ENCODE results near the gene OXNAD1. TPM values are rescaled to one million over a fixed set of nuclear protein-coding genes. Genes with fewer than 3 reads are reported as not detected.

Gene OXNAD1
- total RNA-seq, 2 donors from 2014 or later: 16.1 to 22.4 TPM

- no peaks in the 10 kb centered on the region for H3K36me3 ChIP-seq (ENCODE audit: control insufficient read depth, insufficient read depth, low read length)
- H3K4me1 ChIP-seq (ENCODE audit: control insufficient read depth, insufficient read depth, low read length): no peaks in the 10 kb centered on the region
- no peaks in the 10 kb centered on the region for H3K27me3 ChIP-seq (ENCODE audit: control insufficient read depth, insufficient read depth, low read length, poor library complexity, severe bottlenecking)
- H3K27ac ChIP-seq (ENCODE audit: low read depth, low read length): no peak overlapping the region
- no peak for TF ChIP-seq CTCF (conservative IDR thresholded peaks at IDR 0.05)
- no peaks in the 10 kb centered on the region for H3K9me3 Mint-ChIP-seq
- no peak overlapping the region for H3K4me3 Mint-ChIP-seq
- H3K9ac ChIP-seq (ENCODE audit: extremely low read depth, low read length, poor library complexity, severe bottlenecking): no peak overlapping the region
- H3K36me3 Mint-ChIP-seq (ENCODE audit: low read depth): no peaks in the 10 kb centered on the region
- H3K4me1 Mint-ChIP-seq: no peaks in the 10 kb centered on the region
- H3K4me3 ChIP-seq (ENCODE audit: low read length): no peak overlapping the region
- peaks cover 11% of the 10 kb centered on the region for H3K27me3 Mint-ChIP-seq (ENCODE audit: insufficient read depth)
- no peaks in the 10 kb centered on the region for H3K9me3 ChIP-seq (ENCODE audit: control insufficient read depth, low read length)
- 91 to 100% methylated on average over 2 to 3 of the region's 3 CpGs for WGBS, 2 experiments (ENCODE audit: insufficient coverage in 1 of 2, insufficient read length in 1 of 2)
- DNase-seq: no peak
- no peak overlapping the region for H3K27ac Mint-ChIP-seq
Measured at GRCh38 chr3:16219777-16220176, 45.2 kb upstream of the OXNAD1 start.

GRCh38 chr3:16221990-16222389 lies 43.0 kb upstream of the OXNAD1 start:
- Histone ChIP-seq H3K9me3 (ENCODE audit: control insufficient read depth, low read length) (no peaks in the 10 kb centered on the region), H3K4me3 (ENCODE audit: low read length) (no peak overlapping the region), H3K27me3 (ENCODE audit: control insufficient read depth, insufficient read depth, low read length, poor library complexity, severe bottlenecking) (no peaks in the 10 kb centered on the region), H3K9ac (ENCODE audit: extremely low read depth, low read length, poor library complexity, severe bottlenecking) (no peak overlapping the region), H3K36me3 (ENCODE audit: control insufficient read depth, insufficient read depth, low read length) (no peaks in the 10 kb centered on the region), H3K27ac (ENCODE audit: low read depth, low read length) (no peak overlapping the region), H3K4me1 (ENCODE audit: control insufficient read depth, insufficient read depth, low read length) (no peaks in the 10 kb centered on the region)
- no peaks in the 10 kb centered on the region for H3K9me3 Mint-ChIP-seq
- no peaks in the 10 kb centered on the region for H3K36me3 Mint-ChIP-seq (ENCODE audit: low read depth)
- no peak overlapping the region for H3K4me3 Mint-ChIP-seq
- 94 to 100% methylated on average over 1 to 2 of the region's 3 CpGs for WGBS, 2 experiments (ENCODE audit: insufficient coverage in 1 of 2, insufficient read length in 1 of 2)
- no peak for DNase-seq
- peaks cover 8% of the 10 kb centered on the region for H3K27me3 Mint-ChIP-seq (ENCODE audit: insufficient read depth)
- no peak overlapping the region for H3K27ac Mint-ChIP-seq
- H3K4me1 Mint-ChIP-seq: no peaks in the 10 kb centered on the region
- no peak for TF ChIP-seq CTCF (conservative IDR thresholded peaks at IDR 0.05)

- 90 to 96% methylated on average over 2 of the region's 2 CpGs for WGBS, 2 experiments (ENCODE audit: insufficient coverage in 1 of 2, insufficient read length in 1 of 2)
- no peaks in the 10 kb centered on the region for H3K4me1 Mint-ChIP-seq
- H3K27ac Mint-ChIP-seq: no peak overlapping the region
Measured at GRCh38 chr3:16222547-16222946, 42.5 kb upstream of the OXNAD1 start.

More at GRCh38 chr3:16222547-16222946, 42.5 kb upstream of the OXNAD1 start:
- no peaks in the 10 kb centered on the region for H3K9me3 Mint-ChIP-seq
- TF ChIP-seq CTCF (conservative IDR thresholded peaks at IDR 0.05): no peak
- Histone ChIP-seq H3K4me3 (ENCODE audit: low read length) (no peak overlapping the region), H3K27ac (ENCODE audit: low read depth, low read length) (no peak overlapping the region), H3K4me1 (ENCODE audit: control insufficient read depth, insufficient read depth, low read length) (no peaks in the 10 kb centered on the region), H3K27me3 (ENCODE audit: control insufficient read depth, insufficient read depth, low read length, poor library complexity, severe bottlenecking) (no peaks in the 10 kb centered on the region), H3K9me3 (ENCODE audit: control insufficient read depth, low read length) (no peaks in the 10 kb centered on the region), H3K36me3 (ENCODE audit: control insufficient read depth, insufficient read depth, low read length) (no peaks in the 10 kb centered on the region), H3K9ac (ENCODE audit: extremely low read depth, low read length, poor library complexity, severe bottlenecking) (no peak overlapping the region)
- no peak overlapping the region for H3K4me3 Mint-ChIP-seq
- H3K27me3 Mint-ChIP-seq (ENCODE audit: insufficient read depth): peaks cover 8% of the 10 kb centered on the region
- H3K36me3 Mint-ChIP-seq (ENCODE audit: low read depth): no peaks in the 10 kb centered on the region
- DNase-seq: no peak
